Prostate gland (tissue), 2 donors: Measurements from ENCODE around the gene RAB27B. TPM values are rescaled to one million over a fixed set of nuclear protein-coding genes. Genes with fewer than 3 reads are reported as not detected.

Experiments
- DNase-seq: peaks from one replicate; pipeline ENCODE4 v3.0.0-alpha.2; 2019; ENCODE audit warnings: low spot score
- H3K27ac ChIP-seq, 2 donors: fragments of 200-600 bp; sonication (generic); 2 replicates each; pipeline ENCODE4 v1.5.1; 2017 to 2019
- H3K27me3 ChIP-seq: fragments of 200-600 bp; sonication (generic); replicated peaks from 2 replicates; pipeline ENCODE4 v1.5.1; 2019; ENCODE audit not compliant: insufficient read depth
- H3K36me3 ChIP-seq, 2 donors: fragments of 200-600 bp; sonication (generic); 1 replicate in 1 of 2; 2 replicates in 1 of 2; pipeline versions ENCODE4 v1.5.1 to v1.8.1; 2017 to 2019
- H3K4me1 ChIP-seq: fragments of 200-600 bp; sonication (generic); replicated peaks from 2 replicates; pipeline ENCODE4 v1.5.1; 2019
- H3K4me3 ChIP-seq, 2 donors: fragments of 200-600 bp; sonication (generic); 2 replicates each; pipeline ENCODE4 v1.5.1; 2017 to 2019
- H3K9me3 ChIP-seq: fragments of 200-600 bp; sonication (generic); 2 replicates; pipeline ENCODE4 v1.5.1; 2017
- POLR2A ChIP-seq: fragments of 450-650 bp; IDR thresholded peaks from one replicate; pipeline ENCODE4 v1.6.1; 2016; ENCODE audit warnings: antibody characterized with exemption, mild to moderate bottlenecking
- POLR2AphosphoS5 ChIP-seq: sonication (generic); formaldehyde crosslinking; IDR thresholded peaks from one replicate; pipeline ENCODE4 v1.6.1; 2017; ENCODE audit warnings: antibody characterized with exemption
- WGBS: methylation state at CpG from one replicate; pipeline ENCODE4 v1.1.5; 2018; 5-methylcytosine and 5-hydroxymethylcytosine counted together
- intact Hi-C: fragments of 100-400 bp; cut with DNase I; formaldehyde crosslinking; loops from one replicate; pipeline ENCODE4 v1.14.2; 2022
- total RNA-seq, 2 donors: library from RNA; depleted of rRNA; stranded (reverse); fragments of >200 nt; gene quantifications; one replicate each; pipeline ENCODE4 v1.1.0, GENCODE V29; 2016
- TF ChIP-seq, protein P1 (sequence below), 4 experiments: fragments of 200-600 bp in 2 of 4; fragments of 450-650 bp in 2 of 4; sonication (generic) in 2 of 4; IDR thresholded peaks; 1 replicate in 3 of 4; 2 replicates in 1 of 4; pipeline ENCODE4 v1.5.1; 2016 to 2019; ENCODE audit warnings: antibody characterized with exemption in 4 of 4, mild to moderate bottlenecking in 2 of 4, moderate library complexity in 2 of 4

The RAB27B gene
- total RNA-seq, 2 donors from 2014 or later: 10.7 to 60.2 TPM

DNA sequence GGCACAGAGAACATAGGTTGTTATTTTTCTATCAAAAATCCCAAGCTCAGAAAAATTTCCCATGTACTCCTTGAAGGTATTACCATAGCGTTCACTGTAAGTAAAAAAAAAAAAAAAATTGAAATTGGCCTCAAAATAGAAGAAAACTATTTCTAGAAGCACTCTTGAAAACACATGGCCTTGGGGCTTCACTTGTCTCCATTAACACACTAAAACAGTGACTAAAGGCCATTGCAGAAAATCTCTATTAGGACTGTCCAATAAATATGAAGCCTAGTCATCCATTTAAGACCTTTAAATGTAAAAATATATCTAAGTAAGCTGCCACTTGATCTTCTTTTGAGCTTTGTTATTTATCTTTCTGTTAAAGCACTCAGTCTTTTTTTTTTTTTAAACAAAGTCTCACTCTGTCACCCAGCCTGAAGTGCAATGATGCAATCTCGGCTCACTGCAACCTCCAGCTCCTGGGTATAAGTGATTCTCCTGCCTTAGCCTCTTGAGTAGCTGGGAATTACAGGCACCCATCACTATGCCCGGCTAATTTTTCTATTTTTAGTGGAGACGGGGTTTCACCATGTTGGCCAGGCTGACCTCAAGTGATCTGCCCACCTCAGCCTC is 95.2 kb downstream of the RAB27B start:
- no peak for DNase-seq
- WGBS: 87% methylated on average over 4 of the region's 4 CpGs
- no peak overlapping the region for H3K27ac ChIP-seq
- H3K36me3 ChIP-seq: no peaks in the 10 kb centered on the region
- no peaks in the 10 kb centered on the region for H3K9me3 ChIP-seq
- no peak for TF ChIP-seq POLR2A
- TF ChIP-seq POLR2AphosphoS5: no peak
- TF ChIP-seq, protein P1, sequence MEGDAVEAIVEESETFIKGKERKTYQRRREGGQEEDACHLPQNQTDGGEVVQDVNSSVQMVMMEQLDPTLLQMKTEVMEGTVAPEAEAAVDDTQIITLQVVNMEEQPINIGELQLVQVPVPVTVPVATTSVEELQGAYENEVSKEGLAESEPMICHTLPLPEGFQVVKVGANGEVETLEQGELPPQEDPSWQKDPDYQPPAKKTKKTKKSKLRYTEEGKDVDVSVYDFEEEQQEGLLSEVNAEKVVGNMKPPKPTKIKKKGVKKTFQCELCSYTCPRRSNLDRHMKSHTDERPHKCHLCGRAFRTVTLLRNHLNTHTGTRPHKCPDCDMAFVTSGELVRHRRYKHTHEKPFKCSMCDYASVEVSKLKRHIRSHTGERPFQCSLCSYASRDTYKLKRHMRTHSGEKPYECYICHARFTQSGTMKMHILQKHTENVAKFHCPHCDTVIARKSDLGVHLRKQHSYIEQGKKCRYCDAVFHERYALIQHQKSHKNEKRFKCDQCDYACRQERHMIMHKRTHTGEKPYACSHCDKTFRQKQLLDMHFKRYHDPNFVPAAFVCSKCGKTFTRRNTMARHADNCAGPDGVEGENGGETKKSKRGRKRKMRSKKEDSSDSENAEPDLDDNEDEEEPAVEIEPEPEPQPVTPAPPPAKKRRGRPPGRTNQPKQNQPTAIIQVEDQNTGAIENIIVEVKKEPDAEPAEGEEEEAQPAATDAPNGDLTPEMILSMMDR (IDR thresholded peaks at IDR 0.05): no peak
- no peak overlapping the region for H3K4me3 ChIP-seq
- intact Hi-C loops: no loop called here
- no peaks in the 10 kb centered on the region for H3K4me1 ChIP-seq
- H3K27me3 ChIP-seq: no peaks in the 10 kb centered on the region

DNA sequence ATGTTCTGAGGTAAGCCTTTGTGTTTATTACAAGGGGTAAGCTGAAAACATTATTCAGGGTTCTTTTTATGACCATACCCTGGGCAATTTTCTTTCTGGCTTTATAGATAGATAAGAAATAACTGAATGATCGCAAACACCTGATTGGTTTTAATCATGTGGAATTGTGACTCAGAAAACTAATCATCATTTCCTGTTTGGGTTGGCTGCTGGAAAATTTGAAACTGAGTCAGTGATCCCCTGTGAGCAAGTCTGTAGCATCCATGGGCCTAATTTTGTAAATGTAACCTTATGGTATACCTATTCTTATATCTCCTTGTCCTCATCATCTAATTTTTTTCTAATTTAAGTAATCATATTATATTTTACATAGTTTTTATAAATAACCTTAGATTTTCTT is 96.7 kb downstream of the RAB27B start:
- no peak for DNase-seq
- WGBS: 100% methylated on average over 1 of the region's 1 CpG
- TF ChIP-seq, protein P1 (IDR thresholded peaks at IDR 0.05): no peak
- TF ChIP-seq POLR2A (no peak), POLR2AphosphoS5 (no peak)
- Histone ChIP-seq H3K4me3 (no peak overlapping the region), H3K4me1 (no peaks in the 10 kb centered on the region), H3K27ac (no peak overlapping the region), H3K27me3 (no peaks in the 10 kb centered on the region), H3K36me3 (no peaks in the 10 kb centered on the region), H3K9me3 (no peaks in the 10 kb centered on the region)
- intact Hi-C loops: no loop called here

DNA sequence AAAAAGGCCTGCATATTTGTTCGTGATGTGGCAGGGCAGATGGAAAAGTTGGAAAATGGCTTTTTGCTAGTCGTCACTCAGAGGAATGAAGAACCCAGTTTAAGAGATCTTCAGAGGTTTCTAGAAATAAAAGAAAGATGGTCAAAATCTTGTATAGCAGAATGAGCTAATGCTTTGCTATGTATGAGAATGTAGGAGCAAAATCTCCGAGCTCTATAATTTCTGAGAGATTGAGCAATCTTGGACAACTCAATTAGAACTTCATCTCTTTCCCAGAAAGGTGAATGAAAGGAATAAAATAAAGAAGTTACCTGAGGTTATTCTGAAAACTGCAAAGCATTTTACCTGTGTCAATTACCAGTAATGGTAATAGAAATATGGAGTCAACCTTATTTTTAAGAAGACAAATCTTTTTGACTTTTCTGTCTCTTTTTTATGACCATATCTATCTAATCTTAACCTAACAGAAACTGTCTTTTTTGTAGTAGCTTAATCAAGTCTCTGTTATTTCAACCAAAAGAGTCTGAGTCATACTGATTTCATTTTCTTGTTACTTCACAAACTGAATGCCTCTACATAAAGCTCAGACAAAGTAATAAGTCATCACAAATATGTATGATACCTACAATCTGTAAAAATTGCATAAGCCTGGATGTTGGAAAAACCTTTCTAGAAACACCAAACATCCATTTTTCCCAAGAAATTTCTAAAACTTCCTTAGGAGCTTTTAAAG is 98.5 kb downstream of the RAB27B start:
- no peak for TF ChIP-seq POLR2A
- TF ChIP-seq, protein P1 (IDR thresholded peaks at IDR 0.05): no peak
- TF ChIP-seq POLR2AphosphoS5: no peak
- intact Hi-C loops: no loop called here
- DNase-seq: no peak
- H3K4me1 ChIP-seq: no peaks in the 10 kb centered on the region
- no peaks in the 10 kb centered on the region for H3K36me3 ChIP-seq
- H3K9me3 ChIP-seq: no peaks in the 10 kb centered on the region
- H3K27me3 ChIP-seq: no peaks in the 10 kb centered on the region
- H3K4me3 ChIP-seq: no peak overlapping the region
- WGBS: 98% methylated on average over 3 of the region's 3 CpGs
- no peak overlapping the region for H3K27ac ChIP-seq

GRCh38 chr18:54928236-54928635 is 100.0 kb downstream of the RAB27B start:
- H3K27me3 ChIP-seq: no peaks in the 10 kb centered on the region
- no peaks in the 10 kb centered on the region for H3K9me3 ChIP-seq
- no peaks in the 10 kb centered on the region for H3K36me3 ChIP-seq
- no peak for DNase-seq
- whole genome bisulfite sequencing: 83% methylated on average over 2 of the region's 2 CpGs
- TF ChIP-seq, protein P1 (IDR thresholded peaks at IDR 0.05): no peak
- no peak for TF ChIP-seq POLR2A
- no peak overlapping the region for H3K27ac ChIP-seq
- intact Hi-C loops: no loop called here
- H3K4me3 ChIP-seq: no peak overlapping the region
- H3K4me1 ChIP-seq: no peaks in the 10 kb centered on the region

DNA sequence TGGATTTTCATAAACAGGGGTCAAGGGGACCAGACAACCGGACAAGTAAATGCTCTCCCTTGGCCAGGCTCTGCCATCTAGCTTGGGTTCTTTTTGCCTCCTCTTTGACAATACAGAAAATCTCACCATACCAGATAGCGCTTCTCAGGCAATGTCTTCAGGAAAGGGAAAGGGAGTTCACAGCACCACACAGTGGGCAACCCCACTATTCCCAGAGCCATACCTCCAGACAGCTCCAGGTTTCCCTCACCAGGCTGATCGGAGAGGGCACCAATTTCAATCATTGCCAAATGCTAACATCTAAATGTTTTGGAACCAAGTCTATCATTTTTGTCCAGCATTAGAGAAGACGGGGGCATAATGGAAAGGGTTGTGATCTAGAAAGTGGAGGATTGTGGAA is 102.9 kb downstream of the RAB27B start:
- TF ChIP-seq, protein P1 (IDR thresholded peaks at IDR 0.05): no peak
- TF ChIP-seq POLR2A (no peak), POLR2AphosphoS5 (no peak)
- H3K4me1 ChIP-seq: no peaks in the 10 kb centered on the region
- H3K4me3 ChIP-seq: no peak overlapping the region
- intact Hi-C loops: no loop called here
- DNase-seq: no peak
- H3K36me3 ChIP-seq: no peaks in the 10 kb centered on the region
- H3K27ac ChIP-seq: no peak overlapping the region
- H3K9me3 ChIP-seq: no peaks in the 10 kb centered on the region
- WGBS: 96% methylated on average over 4 of the region's 4 CpGs
- no peaks in the 10 kb centered on the region for H3K27me3 ChIP-seq
